ENCODE measurements around the gene ADORA1. TPM values are rescaled to one million over a fixed set of nuclear protein-coding genes. Genes with fewer than 3 reads are reported as not detected.

ADORA1 gene
- total and polyA plus RNA-seq, 2 of the 4 experiments (the other 2 are of a cell fraction) = 0.36 to 0.56 TPM

DNA sequence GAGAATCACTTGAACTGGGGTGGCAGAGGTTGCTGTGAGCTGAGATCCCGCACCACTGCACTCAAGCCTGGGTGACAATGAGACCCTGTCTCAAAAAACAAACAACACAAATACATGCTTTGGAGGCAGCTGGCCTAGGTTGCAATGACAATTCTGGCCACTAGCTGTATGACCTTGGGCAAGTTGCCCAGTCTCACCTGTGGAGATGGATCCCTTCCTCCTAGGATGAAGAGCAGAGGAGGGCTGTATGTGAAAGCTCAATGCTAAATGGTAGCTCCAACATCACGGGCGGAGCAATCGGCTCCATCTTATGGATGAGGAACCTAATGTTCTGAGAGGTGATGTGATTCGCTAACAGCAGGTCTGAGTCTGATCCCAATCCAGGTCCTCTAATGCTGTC is 20.6 kb downstream of the ADORA1 start:
- Histone ChIP-seq H3K14ac (replicated peaks; ENCODE audit: low read depth, low read length) (no peak overlapping the region), H3K56ac (ENCODE audit: extremely low read depth, insufficient read depth, low read length) (no peak overlapping the region), H2AFZ (replicated peaks; ENCODE audit: low read length, poor library complexity) (no peak overlapping the region), H4K20me1 (ENCODE audit: insufficient read depth, low read length) (no peaks in the 10 kb centered on the region), H3K4ac (ENCODE audit: low read depth, low read length) (no peak overlapping the region), H2BK20ac (ENCODE audit: low read depth, low read length) (no peak overlapping the region), H3K4me3 (ENCODE audit: insufficient read depth, low read depth, low read length) (no peak overlapping the region), H4K8ac (ENCODE audit: low read depth in 2 of 2, low read length in 2 of 2) (no peak overlapping the region), H2AK9ac (replicated peaks; ENCODE audit: low read depth, low read length, poor library complexity) (no peak overlapping the region), H2BK5ac (ENCODE audit: low read depth, low read length, poor library complexity, severe bottlenecking) (no peak overlapping the region), H2BK15ac (ENCODE audit: low read depth, low read length) (no peak overlapping the region), H3K9ac (ENCODE audit: low read depth, low read length) (no peak overlapping the region), H3K4me1 (ENCODE audit: control insufficient read depth, insufficient read depth, low read length) (peaks cover 2% of the 10 kb centered on the region; the same call in 1 of the 2 replicates), H2AK5ac (ENCODE audit: low read depth, low read length) (no peak overlapping the region), H3K27me3 (ENCODE audit: control insufficient read depth, insufficient read depth, low read length) (no peaks in the 10 kb centered on the region; the same call in 1 of the 2 replicates), H3K18ac (ENCODE audit: low read depth, low read length) (no peak overlapping the region), H2BK120ac (ENCODE audit: low read depth, low read length) (no peak overlapping the region), H3K9me1 (ENCODE audit: insufficient read depth, low read length) (no peaks in the 10 kb centered on the region), H3K9me3 (ENCODE audit: control insufficient read depth, insufficient read depth, low read length) (peaks cover 2% of the 10 kb centered on the region; the same call in 1 of the 2 replicates), H3K36me3 (ENCODE audit: control insufficient read depth, insufficient read depth, low read length) (no peaks in the 10 kb centered on the region), H3K79me1 (ENCODE audit: low read depth in 1 of 2, low read length in 2 of 2) (no peaks in the 10 kb centered on the region), H3K27ac (ENCODE audit: insufficient read depth, low read length) (no peak overlapping the region), H4K5ac (ENCODE audit: low read depth, low read length) (no peak overlapping the region), H3K4me2 (ENCODE audit: low read depth, low read length) (no peak overlapping the region), H4K91ac (ENCODE audit: insufficient read depth, low read depth, low read length) (no peak overlapping the region), H3K23ac (ENCODE audit: low read depth, low read length) (no peak overlapping the region)
- in situ Hi-C loops (cut with MboI; ENCODE audit: low sequenced_read_pairs) (no loop called here), dilution Hi-C loops (cut with HindIII; ENCODE audit: low sequenced_read_pairs, unreplicated experiment) (no loop called here), intact Hi-C loops (cut with micrococcal nuclease) (no loop called here)
- CTCF ChIA-PET = interaction anchor here (1.2 kb wide), 1 partner anchor 15 kb away, joined by 3 read pairs; no protein-coding TSS in a partner anchor
- POLR2A ChIA-PET (ENCODE audit: unreplicated experiment) = no interaction called here
- TF ChIP-seq, protein P1, sequence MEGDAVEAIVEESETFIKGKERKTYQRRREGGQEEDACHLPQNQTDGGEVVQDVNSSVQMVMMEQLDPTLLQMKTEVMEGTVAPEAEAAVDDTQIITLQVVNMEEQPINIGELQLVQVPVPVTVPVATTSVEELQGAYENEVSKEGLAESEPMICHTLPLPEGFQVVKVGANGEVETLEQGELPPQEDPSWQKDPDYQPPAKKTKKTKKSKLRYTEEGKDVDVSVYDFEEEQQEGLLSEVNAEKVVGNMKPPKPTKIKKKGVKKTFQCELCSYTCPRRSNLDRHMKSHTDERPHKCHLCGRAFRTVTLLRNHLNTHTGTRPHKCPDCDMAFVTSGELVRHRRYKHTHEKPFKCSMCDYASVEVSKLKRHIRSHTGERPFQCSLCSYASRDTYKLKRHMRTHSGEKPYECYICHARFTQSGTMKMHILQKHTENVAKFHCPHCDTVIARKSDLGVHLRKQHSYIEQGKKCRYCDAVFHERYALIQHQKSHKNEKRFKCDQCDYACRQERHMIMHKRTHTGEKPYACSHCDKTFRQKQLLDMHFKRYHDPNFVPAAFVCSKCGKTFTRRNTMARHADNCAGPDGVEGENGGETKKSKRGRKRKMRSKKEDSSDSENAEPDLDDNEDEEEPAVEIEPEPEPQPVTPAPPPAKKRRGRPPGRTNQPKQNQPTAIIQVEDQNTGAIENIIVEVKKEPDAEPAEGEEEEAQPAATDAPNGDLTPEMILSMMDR (conservative IDR thresholded peaks at IDR 0.05; ENCODE audit: low read depth, low read length) = 0 out of 2 replicates have a peak, but pooled peaks have one; percentile 13
- TF ChIP-seq USF2 (IDR thresholded peaks at IDR 0.05; ENCODE audit: low read depth, low read length) = no peak
- ATAC-seq (ENCODE audit: low read depth) = no peak
- WGBS, 2 experiments (ENCODE audit: extremely low coverage in 2 of 2, insufficient read length in 1 of 2) = 100% methylated on average over 4 of the region's 5 CpGs; no CpG with 5 or more reads in 1 of the 2 experiments
- no TSS peak for BruUV-seq (replicated peaks)
- DNase-seq = no peak

Data from IMR-90 (cell line).